GM11168 (cell line): ENCODE results near the gene GABRR2.
"Not testable (repeated sequence)": the region's sequence is repeated elsewhere in the genome, so short reads cannot be mapped to it uniquely, and the experiment has no call there.

Experiments
- in situ Hi-C: fragments of 300-500 bp; cut with MboI; formaldehyde crosslinking; loops from one replicate; pipeline ENCODE4 v1.12.0; 2022; ENCODE audit warnings: low sequenced_read_pairs; ENCODE audit not compliant: unreplicated experiment

The GABRR2 gene

DNA sequence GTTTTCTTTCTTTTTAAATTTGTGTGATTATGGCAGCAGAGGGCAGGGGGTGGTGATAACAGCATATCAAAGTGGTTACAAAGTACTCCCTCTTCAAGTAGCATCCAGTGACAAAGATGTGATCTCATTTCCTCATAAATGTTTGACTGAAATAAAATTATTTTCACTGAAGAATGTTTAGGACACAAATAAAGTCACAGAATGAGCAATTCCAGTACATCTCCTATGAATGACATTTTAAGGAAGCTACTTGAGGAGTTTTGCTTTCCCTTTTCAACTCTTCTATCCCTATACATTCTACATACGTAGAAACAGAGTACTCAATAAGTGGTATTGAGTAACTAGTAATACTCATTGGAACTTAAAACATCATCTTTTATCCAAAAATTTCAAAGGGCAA, 13.9 kb upstream of the GABRR2 start:
- in situ Hi-C loops: loop anchor here (5.0 kb wide), 1 partner anchor 62 kb away; no protein-coding TSS in a partner anchor

DNA sequence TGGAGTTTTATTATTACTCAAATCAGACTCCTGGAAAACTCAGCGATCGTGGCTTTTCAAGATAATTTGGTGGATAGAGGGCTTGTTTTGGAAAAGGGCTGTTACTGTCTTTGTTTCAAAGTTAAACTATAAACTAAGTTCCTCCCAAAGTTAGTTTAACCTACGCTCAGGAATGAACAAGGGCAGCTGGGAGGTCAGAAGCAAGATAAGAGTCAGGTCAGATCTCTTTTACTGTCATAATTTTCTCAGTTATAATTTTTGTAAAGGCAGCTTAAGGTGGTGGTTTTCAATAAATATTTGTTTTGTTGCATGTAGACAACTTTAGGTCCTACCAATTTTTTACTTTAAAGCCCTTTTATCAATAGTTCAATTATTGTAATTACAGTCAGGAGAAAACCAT, 9.2 kb upstream of the GABRR2 start:
- in situ Hi-C loops: no loop called here

GRCh38 chr6:89323511-89323971, 8.4 kb upstream of the GABRR2 start:
- in situ Hi-C loops: no loop called here

GRCh38 chr6:89321131-89321970, 6.3 kb upstream of the GABRR2 start:
- in situ Hi-C loops: no loop called here

DNA sequence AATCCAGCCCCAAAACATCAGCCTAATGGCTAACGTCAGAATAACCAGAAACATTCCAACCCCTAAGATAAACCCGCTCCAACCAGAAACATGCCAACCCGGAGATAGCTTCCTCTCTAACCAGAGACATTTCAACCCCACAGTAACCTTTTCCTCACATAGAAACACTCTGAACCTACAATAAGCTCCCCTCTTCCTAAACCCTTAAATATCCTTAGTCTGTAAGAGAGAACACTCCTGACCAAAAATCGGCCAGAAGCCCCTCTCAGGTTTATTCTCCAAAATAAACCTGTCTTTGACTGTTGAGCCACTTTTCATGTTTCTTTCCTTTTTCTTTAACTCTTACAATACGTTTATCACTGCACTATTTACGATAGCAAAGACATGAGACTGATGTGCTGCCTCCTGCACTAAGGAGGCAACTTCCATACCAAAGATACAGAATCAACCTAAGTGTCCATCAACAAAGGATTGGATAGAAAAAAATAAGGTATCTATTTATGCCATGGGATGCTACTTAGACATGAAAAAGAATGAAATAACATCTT, 5.0 kb upstream of the GABRR2 start:
- in situ Hi-C loops: no loop called here

DNA sequence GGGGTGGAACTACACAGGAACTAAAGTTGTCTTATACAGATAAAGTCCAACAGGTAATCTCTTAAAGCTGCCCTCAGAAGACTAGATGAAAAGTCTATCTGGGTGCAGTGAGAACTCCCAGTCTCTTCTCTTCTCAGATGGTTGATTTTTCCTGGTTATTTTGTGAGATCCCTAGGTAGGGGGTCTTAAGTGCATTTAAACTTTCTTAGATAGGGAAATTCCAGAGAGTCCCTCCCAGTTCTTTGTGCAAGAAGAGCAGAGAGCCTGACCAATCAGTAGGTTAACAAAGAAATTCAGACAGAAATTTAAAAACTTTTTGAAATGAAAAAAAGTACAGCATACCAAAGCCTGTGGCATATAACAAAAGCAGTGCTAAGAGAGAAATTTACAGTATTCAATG, 2.0 kb upstream of the GABRR2 start:
- in situ Hi-C loops: no loop called here

DNA sequence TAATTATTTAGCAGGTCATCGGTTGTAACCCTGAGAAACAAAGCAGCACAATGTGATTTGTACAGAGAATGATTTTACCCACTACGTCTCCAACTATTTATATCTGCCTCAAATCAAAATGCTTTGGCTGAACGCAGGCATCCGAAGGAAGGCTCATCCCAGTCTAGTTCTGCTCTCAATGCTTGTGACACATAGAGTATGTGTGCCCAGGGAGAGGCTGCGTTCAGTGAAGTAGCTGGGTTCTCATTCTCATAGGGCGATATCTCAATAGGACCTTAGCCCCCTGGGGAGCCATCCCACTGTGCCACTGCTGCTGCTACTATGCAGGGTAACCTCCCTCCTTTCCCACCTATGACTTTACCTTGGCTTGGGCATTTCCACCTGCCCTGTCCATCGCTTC, 407 bp downstream of the GABRR2 start:
- in situ Hi-C loops: no loop called here

DNA sequence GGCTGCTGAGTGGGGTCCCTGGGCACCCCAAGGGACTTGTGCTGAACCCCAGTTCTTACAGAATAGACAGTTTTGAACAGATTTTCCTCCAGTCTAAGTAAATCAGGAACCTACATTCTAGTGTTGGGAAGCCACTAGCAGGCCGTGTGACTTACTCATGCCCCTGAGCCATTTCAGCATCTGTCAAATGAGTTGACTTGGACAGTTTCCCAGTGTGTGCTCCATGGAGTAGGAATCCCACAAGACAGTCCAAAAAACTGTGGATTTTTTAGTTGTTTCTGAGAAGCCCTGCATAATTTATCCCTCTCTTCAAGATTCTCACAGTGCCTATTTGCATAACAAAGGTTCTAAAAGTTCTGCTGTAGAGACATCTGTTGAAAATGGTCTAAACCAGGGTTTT, 2.1 kb downstream of the GABRR2 start:
- in situ Hi-C loops: no loop called here

- in situ Hi-C loops: no loop called here
These were observed 3.1 kb downstream of the GABRR2 start for GRCh38 chr6:89311853-89312531.

GRCh38 chr6:89311530-89311852, 3.6 kb downstream of the GABRR2 start:
- in situ Hi-C loops: no loop called here

- in situ Hi-C loops: no loop called here
These were observed 4.2 kb downstream of the GABRR2 start for GRCh38 chr6:89310929-89311328.

GRCh38 chr6:89308525-89309395, 6.3 kb downstream of the GABRR2 start:
- in situ Hi-C loops: no loop called here

GRCh38 chr6:89304517-89304916, 10.6 kb downstream of the GABRR2 start:
- in situ Hi-C loops: not testable (repeated sequence)

- in situ Hi-C loops: no loop called here
These were observed 12.2 kb downstream of the GABRR2 start for GRCh38 chr6:89302936-89303335.

GRCh38 chr6:89302195-89302770, 12.8 kb downstream of the GABRR2 start:
- in situ Hi-C loops: no loop called here

DNA sequence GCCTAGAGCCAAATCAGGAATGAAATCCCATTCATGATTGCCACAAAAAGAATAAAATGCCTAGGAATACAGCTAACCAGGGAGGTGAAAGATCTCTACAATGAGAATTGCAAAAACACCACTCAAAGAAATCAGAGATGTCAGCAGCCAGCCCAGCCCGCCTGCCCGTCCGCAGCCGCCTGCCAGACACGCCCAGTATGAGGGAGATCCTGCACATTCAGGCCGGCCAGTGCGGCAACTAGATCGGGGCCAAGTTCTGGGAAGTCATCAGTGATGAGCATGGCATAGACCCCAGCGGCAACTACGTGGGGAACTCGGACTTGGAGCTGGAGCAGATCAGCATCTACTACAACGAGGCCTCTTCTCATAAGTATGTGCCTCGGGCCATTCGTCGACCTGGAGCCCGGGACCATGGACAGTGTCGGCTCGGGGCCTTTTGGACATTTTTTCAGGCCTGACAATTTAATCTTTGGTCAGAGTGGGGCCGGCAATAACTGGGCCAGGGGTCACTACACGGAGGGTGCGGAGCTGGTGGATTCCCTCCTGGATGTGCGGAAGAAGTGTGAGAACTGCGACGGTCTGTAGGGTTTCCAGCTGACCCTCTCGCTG, 13.4 kb downstream of the GABRR2 start:
- in situ Hi-C loops: no loop called here

GRCh38 chr6:89299466-89299850, 15.6 kb downstream of the GABRR2 start:
- in situ Hi-C loops: no loop called here

- in situ Hi-C loops: no loop called here
These were observed 16.2 kb downstream of the GABRR2 start for GRCh38 chr6:89298680-89299465.
